NT2/D1 (cell line): Measurements from ENCODE around the gene FAM174C.

Source experiments
- YY1 ChIP-seq: IDR thresholded peaks from 2 replicates; pipeline ENCODE4 v1.6.1; 2011; ENCODE audit not compliant: insufficient read length, insufficient read depth
- ZNF274 ChIP-seq: IDR thresholded peaks from 2 replicates; pipeline ENCODE4 v1.6.1; 2011; ENCODE audit warnings: mild to moderate bottlenecking, low read depth, low read length

- no peak for TF ChIP-seq YY1
- no peak for TF ChIP-seq ZNF274
These were observed 19.9 kb upstream of the FAM174C start for GRCh38 chr19:1255186-1256161.
